Right atrium auricular region (tissue), 2 donors: ENCODE results near the gene EFCAB11. TPM values are rescaled to one million over a fixed set of nuclear protein-coding genes. Genes with fewer than 3 reads are reported as not detected.

Experiments
- DNase-seq: peaks from one replicate; pipeline ENCODE4 v3.0.0-alpha.2; 2019; ENCODE audit warnings: low spot score
- H3K27ac ChIP-seq, 2 donors: fragments of 200-600 bp; sonication (generic); 1 replicate in 1 of 2; 2 replicates in 1 of 2; pipeline ENCODE4 v1.5.1; 2016 to 2019
- H3K27me3 ChIP-seq, 2 donors: fragments of 200-600 bp; sonication (generic); one replicate each; pipeline versions ENCODE4 v1.5.1 to v1.6.0; 2017 to 2019
- H3K36me3 ChIP-seq: fragments of 200-600 bp; sonication (generic); one replicate; pipeline ENCODE4 v1.5.1; 2016
- H3K4me1 ChIP-seq, 2 donors: fragments of 200-600 bp; sonication (generic); one replicate each; pipeline versions ENCODE4 v1.5.1 to v1.6.0; 2017 to 2019
- H3K4me3 ChIP-seq, 2 donors: fragments of 200-600 bp; sonication (generic); 1 replicate in 1 of 2; 2 replicates in 1 of 2; pipeline ENCODE4 v1.5.1; 2017 to 2019; ENCODE audit warnings: mild to moderate bottlenecking in 1 of 2, moderate library complexity in 1 of 2
- H3K9me3 ChIP-seq, 2 donors: fragments of 200-600 bp; sonication (generic); one replicate each; pipeline ENCODE4 v1.5.1; 2019
- total RNA-seq, 2 donors: library from RNA; depleted of rRNA; stranded (reverse); fragments of >200 nt; gene quantifications; one replicate each; pipeline ENCODE4 v1.1.0, GENCODE V29; 2016
- TF ChIP-seq, protein P1 (sequence below), 2 donors: fragments of 200-600 bp; sonication (generic); IDR thresholded peaks; one replicate each; pipeline ENCODE4 v1.5.1; 2019; ENCODE audit warnings: antibody characterized with exemption in 2 of 2

EFCAB11 gene
- total RNA-seq, 2 donors from 2014 or later = 2.0 to 2.2 TPM

DNA sequence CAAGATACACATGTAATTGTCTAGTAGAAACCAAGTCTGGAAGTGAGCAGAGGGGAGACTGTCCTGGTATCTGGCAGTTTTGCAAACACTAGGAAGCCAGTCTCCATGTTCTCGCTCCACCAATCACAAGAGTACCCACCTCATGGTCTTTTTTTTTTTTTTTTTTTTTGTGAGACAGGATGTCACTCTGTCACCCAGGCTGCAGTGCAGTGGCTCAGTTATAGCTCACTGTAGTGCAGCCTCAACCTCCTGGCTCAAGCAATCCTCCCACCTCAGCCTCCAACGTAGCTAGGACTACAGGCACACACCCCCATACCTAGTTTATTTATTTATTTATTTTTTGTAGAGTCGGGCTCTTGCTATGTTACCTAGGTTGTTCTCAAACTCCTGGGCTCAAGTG lies 189.2 kb downstream of the EFCAB11 start:
- no peaks in the 10 kb centered on the region for H3K4me1 ChIP-seq
- H3K27me3 ChIP-seq = no peaks in the 10 kb centered on the region
- no peak for DNase-seq
- TF ChIP-seq, protein P1, sequence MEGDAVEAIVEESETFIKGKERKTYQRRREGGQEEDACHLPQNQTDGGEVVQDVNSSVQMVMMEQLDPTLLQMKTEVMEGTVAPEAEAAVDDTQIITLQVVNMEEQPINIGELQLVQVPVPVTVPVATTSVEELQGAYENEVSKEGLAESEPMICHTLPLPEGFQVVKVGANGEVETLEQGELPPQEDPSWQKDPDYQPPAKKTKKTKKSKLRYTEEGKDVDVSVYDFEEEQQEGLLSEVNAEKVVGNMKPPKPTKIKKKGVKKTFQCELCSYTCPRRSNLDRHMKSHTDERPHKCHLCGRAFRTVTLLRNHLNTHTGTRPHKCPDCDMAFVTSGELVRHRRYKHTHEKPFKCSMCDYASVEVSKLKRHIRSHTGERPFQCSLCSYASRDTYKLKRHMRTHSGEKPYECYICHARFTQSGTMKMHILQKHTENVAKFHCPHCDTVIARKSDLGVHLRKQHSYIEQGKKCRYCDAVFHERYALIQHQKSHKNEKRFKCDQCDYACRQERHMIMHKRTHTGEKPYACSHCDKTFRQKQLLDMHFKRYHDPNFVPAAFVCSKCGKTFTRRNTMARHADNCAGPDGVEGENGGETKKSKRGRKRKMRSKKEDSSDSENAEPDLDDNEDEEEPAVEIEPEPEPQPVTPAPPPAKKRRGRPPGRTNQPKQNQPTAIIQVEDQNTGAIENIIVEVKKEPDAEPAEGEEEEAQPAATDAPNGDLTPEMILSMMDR (IDR thresholded peaks at IDR 0.05) = no peak
- H3K36me3 ChIP-seq = no peaks in the 10 kb centered on the region
- no peak overlapping the region for H3K4me3 ChIP-seq
- H3K9me3 ChIP-seq = no peaks in the 10 kb centered on the region
- H3K27ac ChIP-seq = no peak overlapping the region

DNA sequence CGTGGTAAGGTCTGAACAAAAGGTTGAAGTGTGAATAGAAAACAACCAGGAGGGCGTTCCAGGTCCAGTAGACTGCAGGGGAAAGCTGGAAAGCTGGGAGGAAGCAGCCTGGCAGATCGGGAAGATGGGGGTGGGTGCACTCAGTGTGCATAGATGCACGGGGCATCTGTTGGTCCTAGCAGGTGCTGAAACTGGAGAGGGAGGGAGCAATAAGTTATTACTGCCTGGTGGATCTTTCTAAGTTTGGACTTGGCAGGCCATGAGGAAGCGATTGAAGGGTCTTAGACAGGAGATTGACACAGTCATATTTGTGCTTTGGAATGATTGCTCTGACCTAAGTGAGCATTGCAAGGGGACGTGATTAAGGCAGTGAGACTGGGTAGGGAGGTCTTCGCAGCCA lies 194.4 kb downstream of the EFCAB11 start:
- no peaks in the 10 kb centered on the region for H3K9me3 ChIP-seq
- no peaks in the 10 kb centered on the region for H3K36me3 ChIP-seq
- no peak overlapping the region for H3K4me3 ChIP-seq
- H3K4me1 ChIP-seq = no peaks in the 10 kb centered on the region
- no peaks in the 10 kb centered on the region for H3K27me3 ChIP-seq
- H3K27ac ChIP-seq = no peak overlapping the region
- no peak for DNase-seq
- TF ChIP-seq, protein P1 (IDR thresholded peaks at IDR 0.05) = no peak

DNA sequence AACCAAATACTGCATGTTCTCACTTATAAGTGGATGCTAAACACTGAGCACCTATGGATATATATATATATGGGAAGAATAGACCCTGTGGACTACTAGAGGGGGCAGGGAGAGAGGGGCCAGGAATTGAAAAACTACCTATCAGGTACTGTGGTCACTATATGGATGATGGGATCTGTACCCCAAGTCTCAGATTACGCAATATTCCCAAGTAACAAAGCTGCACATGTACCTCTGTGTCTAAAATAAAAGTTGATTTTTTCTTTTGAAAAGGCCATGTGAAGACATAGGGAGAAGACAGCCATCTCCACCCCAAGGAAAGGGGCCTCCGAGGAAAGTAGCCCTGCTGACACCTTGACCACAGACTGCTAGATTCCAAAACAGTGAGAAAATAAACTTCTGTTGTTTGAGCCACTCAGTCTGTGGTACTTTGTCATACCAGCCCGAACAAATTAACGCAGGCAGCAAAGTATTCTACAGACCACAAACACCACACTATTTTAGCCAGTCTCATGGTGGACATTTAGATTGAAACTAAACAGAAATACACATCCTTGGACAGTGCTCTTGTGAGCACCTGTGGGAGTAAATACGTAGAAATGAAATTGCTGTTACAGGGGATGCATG lies 197.1 kb downstream of the EFCAB11 start:
- no peak overlapping the region for H3K4me3 ChIP-seq
- no peaks in the 10 kb centered on the region for H3K27me3 ChIP-seq
- no peaks in the 10 kb centered on the region for H3K36me3 ChIP-seq
- TF ChIP-seq, protein P1 (IDR thresholded peaks at IDR 0.05) = no peak
- H3K4me1 ChIP-seq = no peaks in the 10 kb centered on the region
- DNase-seq = no peak
- H3K27ac ChIP-seq = no peak overlapping the region
- H3K9me3 ChIP-seq = no peaks in the 10 kb centered on the region

DNA sequence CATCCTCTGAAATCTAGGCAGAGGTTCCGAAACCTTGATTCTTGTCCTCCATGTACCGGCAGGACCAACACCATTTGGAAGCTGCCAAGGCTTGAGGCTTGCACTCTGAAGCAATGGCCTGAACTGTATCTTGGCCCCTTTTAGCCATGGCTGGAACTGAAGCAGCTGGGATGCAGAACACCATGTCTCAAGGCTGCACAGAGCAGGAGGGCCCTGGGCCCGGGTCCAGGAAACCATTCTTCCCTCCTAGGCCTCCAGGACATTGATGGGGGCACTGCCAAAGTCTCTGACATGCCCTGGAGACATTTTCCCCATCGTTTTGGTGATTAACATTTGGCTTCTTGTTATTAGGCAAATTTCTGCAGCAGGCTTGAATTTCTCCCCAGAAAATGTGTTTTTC lies 198.7 kb downstream of the EFCAB11 start:
- Histone ChIP-seq H3K27ac (no peak overlapping the region), H3K27me3 (no peaks in the 10 kb centered on the region), H3K4me3 (no peak overlapping the region), H3K36me3 (no peaks in the 10 kb centered on the region), H3K9me3 (no peaks in the 10 kb centered on the region), H3K4me1 (no peaks in the 10 kb centered on the region)
- no peak for DNase-seq
- TF ChIP-seq, protein P1 (IDR thresholded peaks at IDR 0.05) = no peak

DNA sequence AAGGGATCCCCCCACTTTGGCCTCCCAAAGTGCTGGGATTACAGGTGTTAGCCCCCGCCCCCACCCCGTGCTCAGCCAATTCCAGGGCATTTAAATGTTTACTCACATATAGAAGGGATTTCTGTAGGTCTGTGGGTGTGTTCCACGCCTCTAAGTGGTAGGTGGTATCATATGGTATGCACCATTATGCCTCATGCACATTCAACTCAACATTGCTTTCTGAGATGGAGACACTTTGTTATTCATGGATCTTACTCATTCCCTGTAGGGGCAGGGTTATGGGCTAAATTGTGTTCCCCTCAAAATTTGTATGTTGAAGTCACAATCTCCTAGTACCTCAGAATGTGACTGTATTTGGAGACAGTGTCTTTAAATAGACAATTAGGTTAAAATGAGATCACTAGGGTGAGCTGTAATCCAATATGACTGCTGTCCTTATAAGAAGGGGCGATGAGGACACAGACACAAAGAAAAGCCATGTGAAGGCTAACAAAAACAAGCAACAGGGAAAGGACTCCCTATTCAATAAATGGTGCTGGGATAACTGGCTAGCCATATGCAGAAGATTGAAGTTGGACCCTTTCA lies 200.6 kb downstream of the EFCAB11 start:
- H3K36me3 ChIP-seq = no peaks in the 10 kb centered on the region
- no peak for DNase-seq
- TF ChIP-seq, protein P1 (IDR thresholded peaks at IDR 0.05) = no peak
- H3K27ac ChIP-seq = no peak overlapping the region
- no peak overlapping the region for H3K4me3 ChIP-seq
- H3K9me3 ChIP-seq = no peaks in the 10 kb centered on the region
- H3K27me3 ChIP-seq = no peaks in the 10 kb centered on the region
- H3K4me1 ChIP-seq = no peaks in the 10 kb centered on the region
